A549 (cell line): Measurements from ENCODE around the gene CELF1.

Experiments used
- KDM1A ChIP-seq: fragments of 200-600 bp; sonication (generic); IDR thresholded peaks from 2 replicates; pipeline ENCODE4 v1.6.1; 2016; ENCODE audit warnings: low read depth, mild to moderate bottlenecking
- NPAS2 ChIP-seq: fragments of 250-450 bp; sonication (Bioruptor Pico); IDR thresholded peaks from 2 replicates; pipeline ENCODE4 v1.8.0; 2022; ENCODE audit warnings: mild to moderate bottlenecking, moderate library complexity, borderline replicate concordance
- POLR2A ChIP-seq: IDR thresholded peaks from 2 replicates; pipeline ENCODE4 v1.6.1; 2012; ENCODE audit warnings: mild to moderate bottlenecking, low read length

GRCh38 chr11:47445840-47446239, 107.1 kb downstream of the CELF1 start:
- TF ChIP-seq POLR2A (no peak), KDM1A (no peak), NPAS2 (CRISPR knock-in tag) (no peak)
